Sigmoid colon (tissue), 3 donors: ENCODE results near the gene SKAP1.

Experiments
- POLR2A ChIP-seq, 2 donors: fragments of 450-650 bp; IDR thresholded peaks; one replicate each; pipeline ENCODE4 v1.6.1; 2016; ENCODE audit warnings: antibody characterized with exemption in 2 of 2, mild to moderate bottlenecking in 2 of 2, moderate library complexity in 2 of 2
- TF ChIP-seq, protein P1 (sequence below), 4 experiments: fragments of 450-650 bp in 3 of 4; fragments of 200-600 bp in 1 of 4; IDR thresholded peaks; one replicate each; pipeline ENCODE4 v1.5.1; 2016 to 2019; ENCODE audit warnings: antibody characterized with exemption in 4 of 4, mild to moderate bottlenecking in 3 of 4, moderate library complexity in 2 of 4

DNA sequence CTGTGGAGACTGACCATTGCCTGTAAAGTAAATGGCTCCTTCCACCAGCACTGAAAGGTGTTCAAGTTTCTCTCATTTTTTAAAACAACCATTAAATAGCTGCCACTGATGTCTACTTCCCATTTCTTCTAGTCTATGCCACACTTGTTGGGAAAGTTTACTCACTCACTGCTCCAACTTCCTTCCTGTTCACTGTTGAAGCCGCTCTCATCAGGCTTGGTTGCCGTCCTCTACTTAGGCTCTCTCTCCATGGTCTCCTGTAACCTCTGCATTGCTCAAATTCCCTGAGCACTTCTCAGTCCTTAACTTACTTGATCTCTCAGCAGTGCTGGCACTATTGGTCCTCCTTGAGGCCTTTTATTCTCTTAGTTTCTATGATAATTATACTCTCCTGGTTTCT, 290.1 kb downstream of the SKAP1 start:
- no peak for TF ChIP-seq POLR2A (IDR thresholded peaks at IDR 0.05)
- TF ChIP-seq, protein P1, sequence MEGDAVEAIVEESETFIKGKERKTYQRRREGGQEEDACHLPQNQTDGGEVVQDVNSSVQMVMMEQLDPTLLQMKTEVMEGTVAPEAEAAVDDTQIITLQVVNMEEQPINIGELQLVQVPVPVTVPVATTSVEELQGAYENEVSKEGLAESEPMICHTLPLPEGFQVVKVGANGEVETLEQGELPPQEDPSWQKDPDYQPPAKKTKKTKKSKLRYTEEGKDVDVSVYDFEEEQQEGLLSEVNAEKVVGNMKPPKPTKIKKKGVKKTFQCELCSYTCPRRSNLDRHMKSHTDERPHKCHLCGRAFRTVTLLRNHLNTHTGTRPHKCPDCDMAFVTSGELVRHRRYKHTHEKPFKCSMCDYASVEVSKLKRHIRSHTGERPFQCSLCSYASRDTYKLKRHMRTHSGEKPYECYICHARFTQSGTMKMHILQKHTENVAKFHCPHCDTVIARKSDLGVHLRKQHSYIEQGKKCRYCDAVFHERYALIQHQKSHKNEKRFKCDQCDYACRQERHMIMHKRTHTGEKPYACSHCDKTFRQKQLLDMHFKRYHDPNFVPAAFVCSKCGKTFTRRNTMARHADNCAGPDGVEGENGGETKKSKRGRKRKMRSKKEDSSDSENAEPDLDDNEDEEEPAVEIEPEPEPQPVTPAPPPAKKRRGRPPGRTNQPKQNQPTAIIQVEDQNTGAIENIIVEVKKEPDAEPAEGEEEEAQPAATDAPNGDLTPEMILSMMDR (IDR thresholded peaks at IDR 0.05): no peak
